EL (cell line): ENCODE data around the gene TRPM2.

Experiments used
- DNase-seq: peaks from one replicate; pipeline ENCODE4 v3.0.0-alpha.2; 2016

TRPM2 gene

DNA sequence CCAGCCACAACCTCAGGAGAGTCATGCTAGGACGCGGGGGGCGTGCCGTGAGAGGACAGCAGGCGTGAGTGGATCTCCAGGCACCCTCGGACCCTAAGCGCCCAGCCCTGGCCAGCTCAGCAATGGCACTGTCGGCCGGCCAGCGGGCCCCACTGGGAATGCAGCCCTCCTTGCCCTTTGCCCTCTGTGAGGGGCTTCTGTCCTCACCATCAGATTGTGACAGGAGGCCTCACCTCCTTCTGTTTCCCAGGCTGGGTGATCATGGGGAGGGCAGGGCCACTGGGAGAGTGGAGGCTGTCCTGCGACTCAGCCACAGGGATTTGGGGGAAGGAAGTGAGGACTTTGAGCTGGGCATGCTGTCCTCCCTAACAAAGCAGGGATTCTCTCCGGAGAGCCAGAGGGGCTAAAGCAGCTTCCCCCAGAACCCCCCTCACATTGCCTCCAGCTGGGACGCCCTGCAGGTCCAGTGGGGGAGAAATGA is 95.3 kb downstream of the TRPM2 start:
- DNase-seq: no peak

DNA sequence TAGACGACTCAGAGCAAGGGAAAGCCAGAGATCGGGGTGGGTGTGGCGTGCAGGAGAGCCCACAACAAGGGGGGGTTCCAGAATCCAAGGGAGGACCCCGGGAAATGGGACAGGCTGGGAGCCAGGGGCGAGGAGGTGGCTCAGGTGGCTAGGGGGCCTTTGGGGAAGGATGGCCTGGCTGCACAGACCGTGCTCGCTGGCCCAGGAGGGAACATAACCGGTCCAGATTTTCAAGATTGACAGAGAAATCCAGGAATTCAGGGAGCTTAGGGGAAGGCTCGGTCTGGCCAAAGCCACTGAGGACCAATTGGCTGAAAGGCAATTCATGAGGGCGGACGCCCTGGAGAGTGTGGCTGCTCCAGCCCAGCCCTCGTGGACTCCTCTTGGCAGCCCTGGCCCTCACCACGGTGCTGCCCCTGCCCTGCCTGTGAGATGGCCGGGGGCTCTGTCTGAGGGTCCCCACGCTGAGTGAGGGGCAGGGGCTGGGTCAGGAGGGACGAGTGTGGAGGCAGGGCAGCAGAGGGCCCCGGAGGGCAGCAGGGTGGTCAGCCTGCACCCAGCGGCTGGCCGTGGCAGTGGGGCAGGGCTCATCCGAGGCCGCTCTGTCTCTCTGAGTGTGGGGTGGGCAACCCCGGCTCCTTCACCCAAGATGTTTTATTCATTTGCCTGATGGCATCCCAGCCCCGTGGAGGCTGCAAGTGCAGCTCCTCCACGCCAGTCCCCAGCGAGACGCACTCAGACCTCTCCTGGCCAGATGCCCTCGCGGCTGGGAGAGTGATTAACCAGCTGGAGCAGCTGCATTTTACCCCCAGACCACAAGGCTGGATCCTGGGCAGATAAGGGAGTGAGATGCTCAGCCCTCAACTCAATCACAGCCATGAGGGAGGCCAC is 96.3 kb downstream of the TRPM2 start:
- DNase-seq: no peak

DNA sequence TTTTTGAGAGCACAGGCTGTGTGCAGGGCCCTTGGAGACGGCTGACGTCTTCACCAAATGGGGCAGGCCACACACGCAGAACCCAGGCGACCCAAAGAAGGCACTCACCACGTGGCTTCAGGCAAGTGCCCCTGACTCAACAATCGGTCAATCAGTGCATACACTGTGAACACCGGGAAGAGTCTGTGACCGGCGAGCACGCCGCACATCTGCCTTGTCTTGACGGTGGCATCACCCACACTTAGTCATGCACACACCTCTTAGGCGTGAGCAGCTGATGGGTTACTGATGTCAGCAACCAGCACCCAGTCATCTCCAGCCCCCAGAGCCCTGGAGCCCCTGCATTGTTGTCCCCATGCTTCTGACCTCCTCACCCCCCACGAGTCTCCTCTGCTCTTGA is 97.0 kb downstream of the TRPM2 start:
- no peak for DNase-seq

- no peak for DNase-seq
Measured at GRCh38 chr21:44450999-44451398, 97.6 kb downstream of the TRPM2 start.

- no peak for DNase-seq
Measured at GRCh38 chr21:44453120-44453519, 99.7 kb downstream of the TRPM2 start.

GRCh38 chr21:44454058-44454457 is 100.6 kb downstream of the TRPM2 start:
- no peak for DNase-seq

DNA sequence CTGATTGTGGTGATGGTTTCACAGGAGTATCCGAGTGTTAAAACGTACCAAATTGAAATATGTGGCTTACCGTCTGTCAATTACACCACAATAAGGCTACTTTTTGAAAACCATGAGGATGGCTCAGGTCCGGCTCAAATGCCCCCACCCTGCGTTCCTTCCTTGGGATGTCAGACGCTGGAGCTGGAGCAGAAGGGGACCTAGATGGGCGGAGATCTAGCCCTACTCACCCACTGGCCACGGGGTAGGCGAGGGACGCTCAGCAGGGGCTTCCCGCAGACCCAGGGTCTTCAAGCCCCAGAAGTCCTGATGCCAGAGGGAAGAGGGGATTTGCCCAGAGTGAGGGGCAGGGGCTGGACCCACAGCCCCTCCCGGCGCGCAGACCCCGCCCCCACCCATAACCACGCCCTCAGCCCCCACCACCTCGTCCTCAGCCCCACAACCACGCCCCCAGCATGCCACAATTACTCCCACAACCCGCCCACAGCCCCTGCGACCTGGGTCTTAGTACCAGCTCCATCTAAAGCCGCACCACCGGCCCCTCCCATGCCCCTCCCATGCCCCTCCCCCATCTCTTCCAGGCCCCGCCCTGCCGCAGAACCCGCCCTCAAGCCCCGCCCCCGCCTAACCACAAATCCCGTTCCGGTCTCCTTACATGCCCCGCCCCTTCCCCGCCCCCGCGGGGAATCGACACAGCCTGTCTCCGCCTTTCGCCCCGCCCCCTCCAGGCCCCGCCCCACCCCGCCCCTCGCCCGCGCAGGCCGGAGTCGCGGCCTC is 101.5 kb downstream of the TRPM2 start, which contains the start of gene LRRC3:
TSS of gene LRRC3 (plus strand) at position 764 of the 777 bp plus-strand sequence. CDS start 1,135 bp downstream, outside the sequence.
- peak; percentile 49 for DNase-seq

DNA sequence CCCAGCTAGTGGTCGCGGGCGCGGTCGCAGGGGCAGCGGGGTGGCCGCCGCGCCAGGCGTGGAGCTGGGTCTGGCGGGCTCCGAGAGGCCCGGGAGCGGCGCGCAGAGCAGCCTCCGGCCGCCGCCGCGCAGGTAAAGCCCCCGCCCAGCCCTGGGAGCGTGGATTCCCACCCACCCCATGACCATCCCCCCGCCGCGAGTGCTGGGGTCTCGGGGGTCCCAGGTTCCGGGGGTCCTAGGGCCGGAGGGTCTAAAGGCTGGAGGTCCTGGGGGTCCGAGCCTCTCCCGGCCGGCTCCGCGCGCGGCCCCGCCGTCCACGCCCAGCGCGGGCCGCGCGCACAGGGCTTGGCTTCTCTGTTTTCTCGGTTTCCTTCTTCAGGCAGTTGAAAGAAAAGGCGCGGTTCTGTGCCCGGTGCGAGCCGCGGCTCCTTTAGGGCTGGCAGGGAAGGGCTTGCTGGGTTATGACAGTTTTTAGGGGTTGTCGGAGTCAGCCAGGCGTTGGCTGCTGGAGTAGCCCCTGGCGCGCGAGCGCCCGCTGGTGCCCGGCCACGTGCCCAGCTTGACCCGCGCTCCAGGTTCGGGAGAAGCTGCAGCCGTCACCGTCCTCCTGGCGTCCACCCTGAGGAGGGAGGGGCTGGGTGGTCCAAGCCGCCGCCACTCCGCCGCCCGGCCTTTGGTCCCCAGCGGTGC is 102.2 kb downstream of the TRPM2 start:
- peak; percentile 16 for DNase-seq

GRCh38 chr21:44456214-44456914 is 102.9 kb downstream of the TRPM2 start:
- no peak for DNase-seq

- DNase-seq: no peak
Measured at GRCh38 chr21:44456915-44457736, 103.7 kb downstream of the TRPM2 start.

GRCh38 chr21:44458971-44459711 is 105.7 kb downstream of the TRPM2 start:
- DNase-seq: no peak

GRCh38 chr21:44459712-44460440 is 106.5 kb downstream of the TRPM2 start:
- DNase-seq: no peak

- DNase-seq: no peak
Measured at GRCh38 chr21:44460441-44460755, 107.0 kb downstream of the TRPM2 start.

DNA sequence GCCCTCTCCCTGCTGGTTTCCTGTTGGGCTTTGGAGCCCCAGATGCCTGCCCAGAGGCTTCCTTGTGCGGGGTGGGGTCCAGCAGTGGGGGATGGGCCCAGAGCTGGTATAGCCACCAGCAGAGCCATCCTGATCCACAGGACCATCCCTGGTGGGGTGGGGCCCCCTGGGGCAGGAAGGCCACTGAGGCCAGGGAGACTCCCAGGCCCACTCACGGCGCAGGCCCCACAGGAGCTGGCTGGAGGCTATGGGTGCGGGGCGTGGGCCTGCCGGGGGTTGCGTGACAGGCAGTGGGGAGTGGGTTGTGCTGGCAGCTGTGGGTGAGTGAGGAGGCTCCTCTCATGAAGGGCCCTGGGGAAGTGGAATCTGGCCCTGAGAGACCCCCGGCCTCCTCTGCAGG is 107.6 kb downstream of the TRPM2 start:
- no peak for DNase-seq

GRCh38 chr21:44461464-44462001 is 108.1 kb downstream of the TRPM2 start:
- peak; percentile 13 for DNase-seq

GRCh38 chr21:44462086-44462833 is 108.8 kb downstream of the TRPM2 start:
- DNase-seq: no peak

DNA sequence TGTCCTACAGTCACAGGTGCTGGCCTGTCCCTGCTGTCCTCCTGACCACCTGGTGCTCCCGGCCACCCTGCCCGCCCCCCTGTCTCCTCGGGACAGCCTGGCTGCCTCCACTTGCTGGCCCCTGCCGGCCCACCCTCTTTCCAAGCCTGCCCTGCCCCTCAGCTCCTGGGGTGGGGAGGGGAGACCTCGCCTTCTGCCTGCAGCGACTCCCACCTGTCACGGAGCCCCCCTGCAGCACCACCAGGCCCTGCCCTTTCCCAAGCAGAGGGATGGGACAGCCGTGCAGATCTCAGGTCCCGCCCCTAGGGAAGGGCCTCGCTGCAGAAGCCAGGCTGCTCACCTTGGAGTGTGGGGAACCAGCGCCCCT is 109.4 kb downstream of the TRPM2 start:
- DNase-seq: no peak

DNA sequence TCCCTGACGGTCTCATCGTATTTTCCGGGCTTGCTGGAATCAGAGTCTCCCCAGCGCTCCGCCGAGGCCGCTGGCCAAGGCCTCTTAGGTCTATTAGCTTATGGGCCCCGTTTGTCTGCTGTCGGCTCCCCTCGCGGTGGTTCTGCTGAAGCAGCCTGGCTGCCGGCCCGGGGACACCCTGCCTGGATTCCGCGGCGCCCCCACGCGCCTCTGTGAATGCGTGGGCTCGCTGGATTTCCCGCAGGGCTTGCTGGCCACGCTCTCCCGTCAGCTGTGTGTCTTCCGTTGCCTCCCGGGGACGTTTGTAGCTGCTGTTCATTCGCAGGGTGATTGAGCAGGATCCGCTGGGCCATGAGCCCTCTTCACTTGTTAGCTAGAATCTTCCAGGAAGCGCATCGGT is 110.3 kb downstream of the TRPM2 start:
- DNase-seq: no peak

- no peak for DNase-seq
Measured at GRCh38 chr21:44464351-44464750, 110.9 kb downstream of the TRPM2 start.
